ENCODE results near the gene PPT2. TPM values are rescaled to one million over a fixed set of nuclear protein-coding genes. Genes with fewer than 3 reads are reported as not detected.

PPT2 gene
- total and polyA plus RNA-seq, 2 of the 13 experiments (the other 11 are each of a cell fraction or from before 2014, with no cell fraction given), result 39.2 to 61.8 TPM

DNA sequence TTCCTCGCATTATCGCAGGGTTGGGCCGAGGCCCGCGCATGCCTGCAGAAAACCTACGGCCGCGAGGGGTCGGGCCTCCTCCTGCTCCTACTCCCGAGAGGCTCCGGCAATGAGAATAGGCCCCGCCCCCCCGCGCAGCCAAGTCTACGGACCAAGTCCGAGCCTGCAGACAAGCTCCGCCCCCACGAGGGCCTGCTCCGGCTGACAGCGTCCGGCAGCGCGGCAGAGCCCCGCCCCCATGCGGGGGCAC, 41.6 kb downstream of the PPT2 start (continued):
- TF ChIP-seq ZNF362 (CRISPR knock-in tag; IDR thresholded peaks at IDR 0.05; ENCODE audit: borderline replicate concordance), result no peak
- peak; percentile 2; the same call in 1 of the 2 replicates for TF ChIP-seq GATA4 (IDR thresholded peaks at IDR 0.05; ENCODE audit: borderline replicate concordance, low read depth)
- no peak for TF ChIP-seq ZNF737 (CRISPR knock-in tag; IDR thresholded peaks at IDR 0.05; ENCODE audit: borderline replicate concordance)
- no peak for TF ChIP-seq UBTF (CRISPR knock-in tag; IDR thresholded peaks at IDR 0.05)
- TF ChIP-seq ZSCAN22 (CRISPR knock-in tag; IDR thresholded peaks at IDR 0.05), result no peak
- no peak for TF ChIP-seq ZNF749 (CRISPR knock-in tag; IDR thresholded peaks at IDR 0.05; ENCODE audit: borderline replicate concordance)
- TF ChIP-seq, protein P1, sequence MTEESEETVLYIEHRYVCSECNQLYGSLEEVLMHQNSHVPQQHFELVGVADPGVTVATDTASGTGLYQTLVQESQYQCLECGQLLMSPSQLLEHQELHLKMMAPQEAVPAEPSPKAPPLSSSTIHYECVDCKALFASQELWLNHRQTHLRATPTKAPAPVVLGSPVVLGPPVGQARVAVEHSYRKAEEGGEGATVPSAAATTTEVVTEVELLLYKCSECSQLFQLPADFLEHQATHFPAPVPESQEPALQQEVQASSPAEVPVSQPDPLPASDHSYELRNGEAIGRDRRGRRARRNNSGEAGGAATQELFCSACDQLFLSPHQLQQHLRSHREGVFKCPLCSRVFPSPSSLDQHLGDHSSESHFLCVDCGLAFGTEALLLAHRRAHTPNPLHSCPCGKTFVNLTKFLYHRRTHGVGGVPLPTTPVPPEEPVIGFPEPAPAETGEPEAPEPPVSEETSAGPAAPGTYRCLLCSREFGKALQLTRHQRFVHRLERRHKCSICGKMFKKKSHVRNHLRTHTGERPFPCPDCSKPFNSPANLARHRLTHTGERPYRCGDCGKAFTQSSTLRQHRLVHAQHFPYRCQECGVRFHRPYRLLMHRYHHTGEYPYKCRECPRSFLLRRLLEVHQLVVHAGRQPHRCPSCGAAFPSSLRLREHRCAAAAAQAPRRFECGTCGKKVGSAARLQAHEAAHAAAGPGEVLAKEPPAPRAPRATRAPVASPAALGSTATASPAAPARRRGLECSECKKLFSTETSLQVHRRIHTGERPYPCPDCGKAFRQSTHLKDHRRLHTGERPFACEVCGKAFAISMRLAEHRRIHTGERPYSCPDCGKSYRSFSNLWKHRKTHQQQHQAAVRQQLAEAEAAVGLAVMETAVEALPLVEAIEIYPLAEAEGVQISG (CRISPR knock-in tag; IDR thresholded peaks at IDR 0.05), result no peak
- TF ChIP-seq, protein P2, sequence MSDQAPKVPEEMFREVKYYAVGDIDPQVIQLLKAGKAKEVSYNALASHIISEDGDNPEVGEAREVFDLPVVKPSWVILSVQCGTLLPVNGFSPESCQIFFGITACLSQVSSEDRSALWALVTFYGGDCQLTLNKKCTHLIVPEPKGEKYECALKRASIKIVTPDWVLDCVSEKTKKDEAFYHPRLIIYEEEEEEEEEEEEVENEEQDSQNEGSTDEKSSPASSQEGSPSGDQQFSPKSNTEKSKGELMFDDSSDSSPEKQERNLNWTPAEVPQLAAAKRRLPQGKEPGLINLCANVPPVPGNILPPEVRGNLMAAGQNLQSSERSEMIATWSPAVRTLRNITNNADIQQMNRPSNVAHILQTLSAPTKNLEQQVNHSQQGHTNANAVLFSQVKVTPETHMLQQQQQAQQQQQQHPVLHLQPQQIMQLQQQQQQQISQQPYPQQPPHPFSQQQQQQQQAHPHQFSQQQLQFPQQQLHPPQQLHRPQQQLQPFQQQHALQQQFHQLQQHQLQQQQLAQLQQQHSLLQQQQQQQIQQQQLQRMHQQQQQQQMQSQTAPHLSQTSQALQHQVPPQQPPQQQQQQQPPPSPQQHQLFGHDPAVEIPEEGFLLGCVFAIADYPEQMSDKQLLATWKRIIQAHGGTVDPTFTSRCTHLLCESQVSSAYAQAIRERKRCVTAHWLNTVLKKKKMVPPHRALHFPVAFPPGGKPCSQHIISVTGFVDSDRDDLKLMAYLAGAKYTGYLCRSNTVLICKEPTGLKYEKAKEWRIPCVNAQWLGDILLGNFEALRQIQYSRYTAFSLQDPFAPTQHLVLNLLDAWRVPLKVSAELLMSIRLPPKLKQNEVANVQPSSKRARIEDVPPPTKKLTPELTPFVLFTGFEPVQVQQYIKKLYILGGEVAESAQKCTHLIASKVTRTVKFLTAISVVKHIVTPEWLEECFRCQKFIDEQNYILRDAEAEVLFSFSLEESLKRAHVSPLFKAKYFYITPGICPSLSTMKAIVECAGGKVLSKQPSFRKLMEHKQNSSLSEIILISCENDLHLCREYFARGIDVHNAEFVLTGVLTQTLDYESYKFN (CRISPR knock-in tag; conservative IDR thresholded peaks at IDR 0.05), result peak; percentile 42; the same call in 1 of the 2 replicates
- no peak for TF ChIP-seq ZBTB39 (CRISPR knock-in tag; IDR thresholded peaks at IDR 0.05)
- TF ChIP-seq, protein P3, sequence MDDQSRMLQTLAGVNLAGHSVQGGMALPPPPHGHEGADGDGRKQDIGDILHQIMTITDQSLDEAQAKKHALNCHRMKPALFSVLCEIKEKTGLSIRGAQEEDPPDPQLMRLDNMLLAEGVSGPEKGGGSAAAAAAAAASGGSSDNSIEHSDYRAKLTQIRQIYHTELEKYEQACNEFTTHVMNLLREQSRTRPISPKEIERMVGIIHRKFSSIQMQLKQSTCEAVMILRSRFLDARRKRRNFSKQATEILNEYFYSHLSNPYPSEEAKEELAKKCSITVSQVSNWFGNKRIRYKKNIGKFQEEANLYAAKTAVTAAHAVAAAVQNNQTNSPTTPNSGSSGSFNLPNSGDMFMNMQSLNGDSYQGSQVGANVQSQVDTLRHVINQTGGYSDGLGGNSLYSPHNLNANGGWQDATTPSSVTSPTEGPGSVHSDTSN (CRISPR knock-in tag; IDR thresholded peaks at IDR 0.05; ENCODE audit: borderline replicate concordance), result no peak
- TF ChIP-seq, protein P4, sequence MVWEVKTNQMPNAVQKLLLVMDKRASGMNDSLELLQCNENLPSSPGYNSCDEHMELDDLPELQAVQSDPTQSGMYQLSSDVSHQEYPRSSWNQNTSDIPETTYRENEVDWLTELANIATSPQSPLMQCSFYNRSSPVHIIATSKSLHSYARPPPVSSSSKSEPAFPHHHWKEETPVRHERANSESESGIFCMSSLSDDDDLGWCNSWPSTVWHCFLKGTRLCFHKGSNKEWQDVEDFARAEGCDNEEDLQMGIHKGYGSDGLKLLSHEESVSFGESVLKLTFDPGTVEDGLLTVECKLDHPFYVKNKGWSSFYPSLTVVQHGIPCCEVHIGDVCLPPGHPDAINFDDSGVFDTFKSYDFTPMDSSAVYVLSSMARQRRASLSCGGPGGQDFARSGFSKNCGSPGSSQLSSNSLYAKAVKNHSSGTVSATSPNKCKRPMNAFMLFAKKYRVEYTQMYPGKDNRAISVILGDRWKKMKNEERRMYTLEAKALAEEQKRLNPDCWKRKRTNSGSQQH (CRISPR knock-in tag; IDR thresholded peaks at IDR 0.05; ENCODE audit: low read depth), result no peak
- TF ChIP-seq HOXD1 (CRISPR knock-in tag; IDR thresholded peaks at IDR 0.05), result no peak
- TF ChIP-seq CEBPG (CRISPR knock-in tag; IDR thresholded peaks at IDR 0.05), result peak; percentile 40; the same call in 1 of the 2 replicates
- TF ChIP-seq ZNF367 (CRISPR knock-in tag; IDR thresholded peaks at IDR 0.05; ENCODE audit: borderline replicate concordance), result no peak
- TF ChIP-seq SRSF1 (optimal IDR thresholded peaks at IDR 0.05; ENCODE audit: low read depth, low read length), result peak; percentile 16
